ENCODE results near the gene ARHGAP8. TPM values are rescaled to one million over a fixed set of nuclear protein-coding genes. Genes with fewer than 3 reads are reported as not detected.

ARHGAP8 gene
- total RNA-seq = 0.09 TPM in 1 of 2 replicates, not detected in the other

DNA sequence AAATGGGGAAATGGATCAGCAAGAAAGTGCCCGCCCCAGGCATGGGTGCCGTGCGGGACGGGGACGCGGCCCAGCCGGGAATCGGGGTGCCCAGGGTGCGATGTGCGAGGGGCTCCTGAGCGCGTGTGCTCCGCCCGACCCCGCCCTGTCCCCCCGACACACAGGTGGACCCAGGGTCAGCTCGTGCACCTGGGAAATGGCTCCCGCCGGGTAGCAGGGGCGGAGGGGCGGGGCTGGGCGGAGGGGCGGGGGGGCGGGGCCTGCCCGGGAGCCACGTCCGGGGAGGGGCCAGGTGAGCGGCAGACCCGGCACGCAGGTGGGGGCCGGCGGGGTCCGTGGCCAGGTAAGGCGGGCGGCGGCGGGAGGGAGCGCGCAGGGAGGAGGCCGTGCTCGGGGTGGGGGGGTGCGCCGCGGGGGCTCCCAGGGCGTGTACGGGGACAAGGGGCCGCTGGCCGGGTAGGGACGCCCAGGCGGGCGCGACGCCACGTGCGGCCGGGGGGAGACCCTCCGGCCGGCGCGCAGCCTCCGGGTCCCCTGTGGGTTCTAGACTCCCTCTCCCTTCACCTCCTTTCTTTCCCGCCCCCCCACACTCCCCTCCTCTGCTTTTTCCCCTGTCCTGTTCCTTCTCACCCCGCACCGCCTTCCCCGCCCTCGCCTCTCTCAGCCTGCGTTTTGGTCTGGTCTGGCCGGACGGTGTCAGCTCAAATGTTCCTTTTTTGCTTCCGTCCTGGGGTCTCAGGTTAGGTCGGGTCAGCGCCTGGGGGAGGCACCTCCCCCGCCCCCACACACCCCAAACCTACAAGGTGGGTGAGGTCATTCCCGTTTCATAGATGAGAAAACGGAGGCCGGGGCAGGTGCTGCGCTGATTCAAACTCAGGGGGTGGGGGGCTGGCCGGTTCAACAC is at the start of gene ARHGAP8:
Gene ARHGAP8 (plus strand): TSS at position 291 of the 904 bp plus-strand sequence. CDS start 33,953 bp downstream, outside the sequence.
- DNase-seq = no peak

DNA sequence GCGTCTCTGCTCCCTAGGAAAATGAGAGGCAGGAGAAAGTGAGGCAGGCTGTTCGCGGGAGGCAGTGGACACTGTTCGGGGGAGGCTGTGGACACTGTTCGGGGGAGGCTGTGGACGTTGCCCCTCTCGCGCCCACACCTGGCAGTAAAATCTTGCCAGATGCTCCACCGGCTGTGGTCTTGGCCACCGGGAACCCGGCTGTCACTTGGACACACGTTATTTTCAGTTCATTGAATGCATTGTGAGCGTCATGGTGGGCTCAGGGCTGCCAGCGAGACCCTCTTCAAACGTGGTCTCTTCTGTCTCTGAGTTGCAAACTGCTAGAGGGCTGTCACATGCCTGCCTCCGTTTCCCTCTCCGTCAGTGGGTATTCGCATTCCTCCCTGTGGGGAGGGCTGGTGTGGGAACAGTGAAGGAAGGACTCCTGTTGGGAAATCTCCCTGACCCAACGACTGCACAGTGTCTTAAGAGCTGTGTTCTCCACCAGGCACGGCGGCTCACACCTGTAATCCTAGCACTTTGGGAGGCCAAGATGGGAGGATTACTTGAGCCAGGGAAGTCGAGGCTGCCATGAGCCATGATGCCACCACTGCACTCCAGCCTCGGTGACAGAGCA is 49.0 kb upstream of the ARHGAP8 start:
- no peak for DNase-seq

DNA sequence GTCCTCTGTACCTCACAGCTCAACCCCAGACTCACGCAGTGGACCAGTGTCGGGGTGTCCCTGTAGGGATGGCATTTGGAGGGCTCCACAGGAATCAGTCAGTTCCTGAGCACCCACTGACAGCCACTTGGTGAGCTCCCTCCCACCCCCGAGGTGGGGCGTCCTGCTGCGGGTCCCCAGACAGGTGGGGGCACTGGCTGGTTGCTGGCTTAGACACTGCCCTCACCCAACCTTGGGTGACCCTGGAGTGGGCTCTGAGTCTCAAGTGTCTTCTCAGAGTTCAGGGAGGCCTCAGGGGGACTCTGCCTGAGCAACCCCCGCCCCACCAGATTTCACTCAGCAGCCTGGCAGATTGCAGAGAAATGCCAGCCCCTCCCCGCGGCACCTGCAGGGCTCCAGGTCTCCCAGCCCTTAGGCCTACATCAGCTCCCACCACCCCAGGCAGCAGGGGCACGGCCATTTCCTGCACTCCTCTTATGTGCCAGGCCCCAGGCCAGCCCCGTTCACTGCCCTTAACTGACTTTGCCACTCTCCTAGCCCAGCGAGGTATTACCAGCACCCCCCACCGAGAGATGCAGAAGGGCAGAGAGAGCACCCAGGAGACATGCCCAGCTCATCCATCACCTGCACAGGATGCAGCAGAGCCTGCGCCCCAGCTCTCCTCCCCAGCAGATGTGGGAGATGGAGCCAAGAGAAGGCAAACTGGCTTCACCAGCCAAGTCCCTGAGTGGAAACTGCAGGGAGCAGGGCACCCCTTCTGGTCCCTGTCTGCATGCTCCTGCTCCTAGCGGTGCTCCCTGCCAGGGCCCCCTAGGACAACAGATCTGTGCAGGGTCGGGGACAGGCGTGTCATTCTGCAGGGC is 48.0 kb upstream of the ARHGAP8 start:
- DNase-seq = no peak

DNA sequence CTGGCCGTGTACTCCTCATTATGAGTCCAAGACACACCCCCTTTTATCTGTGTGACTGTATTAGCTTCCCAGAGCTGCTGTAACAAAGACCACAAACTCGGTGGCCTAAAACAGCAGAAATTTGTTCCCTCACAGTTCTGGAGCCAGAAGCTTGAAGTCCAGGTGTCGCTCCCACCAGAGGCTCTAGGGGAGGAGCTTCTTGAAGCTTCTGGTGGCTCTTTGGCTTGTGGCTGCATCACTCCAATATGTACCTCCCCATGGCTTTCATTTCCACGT is 47.4 kb upstream of the ARHGAP8 start:
- no peak for DNase-seq

DNA sequence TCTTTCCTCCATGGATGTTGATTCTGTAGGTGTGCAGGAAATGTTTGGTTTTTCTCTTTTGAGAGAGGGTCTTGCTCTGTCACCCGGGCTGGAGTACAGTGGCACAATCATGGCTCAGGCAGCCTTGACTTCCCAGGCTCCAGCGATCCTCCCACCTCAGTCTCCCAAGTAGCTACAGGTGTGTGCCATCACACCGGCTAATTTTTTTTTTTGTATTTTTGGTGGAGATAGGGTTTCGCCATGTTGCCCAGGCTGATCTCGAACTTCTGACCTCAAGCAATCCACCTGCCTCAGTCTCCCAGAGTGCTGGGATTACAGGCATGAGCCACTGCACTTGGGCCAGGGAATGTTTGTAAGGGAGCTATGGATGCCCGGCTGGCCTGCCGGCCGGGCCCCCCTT is 45.9 kb upstream of the ARHGAP8 start:
- DNase-seq = no peak

DNA sequence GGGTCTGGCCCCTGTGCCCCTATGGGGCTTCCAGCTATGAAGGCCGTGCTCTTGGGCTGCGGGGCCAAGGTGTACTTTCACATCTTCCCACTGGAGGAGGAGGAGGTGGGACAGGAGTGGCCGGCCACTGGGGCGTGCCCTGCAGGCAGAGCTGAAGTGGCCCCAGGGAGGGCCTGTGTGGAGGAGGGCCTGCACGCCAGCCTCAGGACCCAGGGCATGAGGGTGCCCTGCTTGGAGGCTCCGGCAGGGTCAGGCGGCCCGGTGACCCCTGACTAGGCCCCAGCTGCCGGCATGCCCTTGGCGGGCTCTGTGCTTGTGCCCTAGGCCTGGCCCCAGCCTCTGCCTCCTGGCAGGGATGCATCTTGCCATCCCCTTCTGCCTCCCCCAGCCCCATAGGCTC is 45.2 kb upstream of the ARHGAP8 start:
- no peak for DNase-seq

DNA sequence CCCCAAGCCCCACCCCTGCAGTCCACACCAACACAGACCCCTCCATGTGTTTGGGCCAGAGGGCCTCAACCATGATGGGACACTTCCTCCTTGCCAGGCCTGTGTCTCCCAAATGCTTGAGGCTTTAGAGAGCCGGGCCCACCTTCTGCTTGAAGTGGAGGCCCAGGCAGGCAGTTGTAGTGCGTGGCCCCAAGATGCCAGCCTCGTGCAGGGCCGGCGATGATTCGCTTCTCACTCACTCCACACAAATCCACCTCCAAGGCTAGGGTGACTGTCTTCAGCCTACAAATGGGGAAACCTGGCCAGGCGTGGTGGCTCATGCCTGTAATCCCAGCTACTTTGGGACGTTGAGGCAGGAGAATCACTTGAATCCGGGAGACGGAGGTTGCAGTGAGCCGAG is 44.6 kb upstream of the ARHGAP8 start:
- no peak for DNase-seq

DNA sequence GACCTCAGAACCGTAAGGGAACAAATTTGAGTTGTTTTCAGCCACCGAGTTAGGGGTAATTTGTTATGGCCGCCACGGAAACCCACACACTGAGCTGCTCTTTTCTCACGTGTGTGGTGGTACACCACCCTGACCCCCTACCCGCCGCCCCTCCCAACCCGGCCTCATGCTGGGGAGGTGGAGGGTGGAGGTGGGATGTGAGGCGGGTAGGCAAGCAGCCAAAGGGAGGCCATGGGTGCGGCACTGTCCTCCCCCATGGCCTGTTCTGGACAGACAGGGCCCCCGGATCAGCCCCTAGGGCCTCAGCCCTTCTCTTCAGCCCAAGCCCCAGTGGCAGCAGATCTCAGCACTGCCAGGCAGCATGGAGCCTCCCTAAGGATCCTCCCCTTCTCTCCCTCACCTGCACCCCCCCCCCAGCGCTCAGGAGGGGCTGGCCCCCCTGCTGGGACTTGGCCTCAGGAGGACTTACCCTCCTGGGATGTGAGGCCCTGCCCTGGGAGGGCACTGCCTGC is 42.4 kb upstream of the ARHGAP8 start:
- DNase-seq = no peak

DNA sequence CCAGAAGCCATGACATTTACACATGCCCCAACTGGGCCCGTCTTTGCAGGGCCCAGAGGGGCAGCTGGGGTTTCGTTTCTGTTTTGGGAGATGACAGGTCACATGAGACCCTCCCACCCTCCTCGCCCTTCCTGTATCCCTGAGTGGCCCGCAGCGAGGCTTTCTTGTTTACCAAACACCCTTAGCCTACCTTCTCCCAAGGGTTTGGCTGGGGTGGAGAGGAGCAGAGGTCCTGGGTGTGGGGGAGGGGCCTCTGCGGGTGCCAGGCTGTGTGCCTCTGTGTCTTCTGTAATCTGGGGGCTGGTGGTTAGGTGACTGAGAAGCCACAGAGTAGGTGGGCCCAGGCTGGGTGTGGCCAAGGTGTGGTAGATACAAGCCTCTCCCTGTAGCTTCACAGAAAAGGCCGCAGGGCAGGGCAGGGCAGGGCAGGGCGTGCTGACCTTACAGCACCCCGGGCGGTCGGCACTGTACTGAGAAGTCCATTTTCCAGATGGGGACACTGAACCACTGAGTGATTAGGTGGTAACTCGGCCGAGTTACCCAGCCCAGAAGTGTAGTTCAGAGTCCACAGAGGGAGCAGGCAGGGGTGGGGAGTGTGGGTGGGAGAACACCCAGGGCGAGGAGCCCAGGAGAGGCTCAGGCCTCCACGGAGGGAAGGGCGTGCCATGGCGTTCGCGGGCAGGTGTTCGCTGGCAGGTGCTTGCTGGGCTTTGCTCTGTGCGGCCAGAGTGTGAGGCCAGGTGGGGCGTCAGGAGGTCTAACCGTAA is 41.7 kb upstream of the ARHGAP8 start:
- no peak for DNase-seq

DNA sequence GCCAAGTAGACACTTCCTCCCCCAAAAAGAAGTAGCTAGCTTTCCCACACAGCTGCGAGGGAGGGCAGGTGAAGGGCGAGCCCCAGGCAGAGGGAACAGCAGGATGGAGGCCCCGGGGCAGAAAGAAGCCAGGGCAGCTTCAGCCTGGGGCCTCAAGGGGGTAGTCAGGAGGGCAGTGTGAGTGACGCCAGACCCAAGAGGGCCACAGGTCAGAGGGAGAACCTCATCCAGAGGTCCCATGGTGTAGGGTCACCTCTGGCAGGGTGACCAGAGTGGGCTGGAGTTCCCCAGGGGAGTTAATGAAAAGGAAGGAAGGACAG is 41.2 kb upstream of the ARHGAP8 start:
- DNase-seq = no peak

DNA sequence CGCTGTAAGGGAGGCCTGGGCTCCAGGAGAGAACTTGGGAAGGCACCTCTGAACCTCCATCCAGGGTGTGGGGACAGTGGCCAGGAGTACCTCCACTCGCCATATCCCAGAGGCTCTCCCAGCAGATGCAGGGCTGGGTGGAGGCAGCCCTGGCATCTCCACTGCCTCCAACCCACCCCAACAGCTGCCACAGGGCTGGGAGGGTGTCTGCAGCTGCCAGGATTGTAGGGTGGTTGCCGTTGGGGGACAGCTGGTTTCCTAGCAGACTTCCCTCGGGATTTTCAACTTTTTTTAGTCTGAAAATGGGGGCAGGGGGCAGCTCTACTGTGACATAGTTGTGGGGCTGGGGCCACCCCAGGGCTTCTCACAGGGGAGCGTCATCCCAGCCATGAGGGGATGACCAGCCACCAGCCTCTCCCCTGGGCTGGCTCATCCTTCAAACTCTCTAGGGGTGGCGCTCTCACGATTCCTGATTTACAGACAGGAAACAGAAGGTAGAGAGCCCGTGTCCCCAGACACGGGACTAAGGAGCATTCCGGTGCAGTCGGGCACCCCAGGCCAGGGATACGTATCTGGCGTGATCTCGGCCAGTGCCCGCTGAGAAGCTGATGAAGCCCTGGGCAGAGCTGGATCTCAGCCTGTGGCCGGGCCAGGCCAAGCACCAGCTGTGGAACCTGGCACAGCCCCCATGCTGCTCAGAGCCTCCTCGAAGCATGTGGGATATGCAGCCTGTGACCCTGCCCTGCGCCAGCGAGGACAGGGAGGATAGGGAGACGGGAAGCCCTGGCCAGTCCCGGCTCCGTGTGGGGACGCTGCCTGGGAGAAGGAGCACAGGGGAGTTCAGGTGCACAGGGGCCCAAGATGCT is 40.5 kb upstream of the ARHGAP8 start:
- DNase-seq = no peak

DNA sequence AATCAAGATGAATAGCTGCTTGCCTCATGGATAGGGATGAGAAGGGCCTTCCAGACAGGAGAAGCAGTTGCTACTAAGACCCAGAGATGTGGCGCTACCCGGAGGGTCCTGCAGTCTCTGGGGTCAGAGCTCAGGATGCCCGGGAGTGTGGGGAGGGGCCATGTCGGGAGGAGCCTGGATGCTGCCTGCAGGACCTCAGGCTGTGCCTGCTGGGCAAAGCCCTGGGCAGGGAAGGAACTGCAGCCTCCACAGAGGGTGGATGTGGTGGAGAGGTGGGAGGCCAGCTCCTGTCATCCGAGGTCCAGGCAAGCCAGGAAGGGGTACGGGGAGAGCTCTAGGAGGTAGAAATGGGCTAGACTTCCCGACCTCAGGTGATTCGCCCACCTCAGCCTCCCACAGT is 39.4 kb upstream of the ARHGAP8 start:
- DNase-seq = no peak

DNA sequence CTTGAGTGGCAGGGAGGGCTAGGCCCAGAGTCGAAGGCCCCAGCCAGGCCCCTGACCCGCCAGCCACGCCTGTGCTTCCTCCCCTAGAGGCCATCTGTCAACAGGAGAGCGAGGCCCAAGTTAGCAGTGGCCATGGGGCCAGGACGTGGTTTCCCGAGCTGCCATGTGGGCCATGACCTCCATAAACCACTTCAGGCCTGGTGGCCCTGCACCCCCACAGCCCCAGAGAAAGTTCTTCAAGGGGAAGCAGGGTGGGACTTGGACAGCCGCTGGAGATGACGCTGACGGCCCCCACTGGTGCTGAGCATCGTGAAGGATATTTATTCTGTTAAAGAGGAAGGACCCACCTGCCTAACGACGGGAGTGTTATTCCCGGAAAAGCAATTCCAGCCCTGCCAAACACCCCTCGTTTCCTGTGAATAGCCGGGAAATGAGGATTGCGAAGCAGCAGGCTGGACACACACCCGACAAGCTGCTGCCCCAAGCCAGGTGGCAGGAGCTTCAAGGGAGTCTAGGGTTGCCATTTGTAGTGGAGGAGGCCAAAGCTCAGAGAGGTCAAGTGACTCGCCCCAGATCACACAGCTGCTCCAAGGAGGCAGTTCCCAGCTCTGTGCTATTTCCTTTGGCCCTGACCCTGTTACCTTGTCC is 37.5 kb upstream of the ARHGAP8 start:
- DNase-seq = peak; percentile 61

DNA sequence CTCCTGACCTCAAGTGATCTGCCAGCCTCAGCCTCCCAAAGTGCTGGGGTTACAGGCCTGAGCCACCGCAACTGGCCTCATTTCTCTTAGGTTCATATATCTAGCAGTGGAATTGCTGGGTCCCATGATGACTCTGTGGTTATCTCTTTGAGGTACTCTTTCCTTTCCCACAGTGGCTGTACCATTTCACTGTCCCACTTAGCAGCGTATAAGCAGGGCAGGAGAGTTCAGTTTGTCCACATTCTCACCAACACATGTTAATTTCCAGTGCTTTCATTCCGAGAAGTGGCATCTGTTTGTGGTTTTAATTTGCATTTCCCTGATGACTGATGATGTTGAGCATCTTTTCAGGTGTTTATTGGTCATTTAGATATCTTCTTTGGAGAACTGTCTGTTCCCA is 34.0 kb upstream of the ARHGAP8 start:
- DNase-seq = no peak

DNA sequence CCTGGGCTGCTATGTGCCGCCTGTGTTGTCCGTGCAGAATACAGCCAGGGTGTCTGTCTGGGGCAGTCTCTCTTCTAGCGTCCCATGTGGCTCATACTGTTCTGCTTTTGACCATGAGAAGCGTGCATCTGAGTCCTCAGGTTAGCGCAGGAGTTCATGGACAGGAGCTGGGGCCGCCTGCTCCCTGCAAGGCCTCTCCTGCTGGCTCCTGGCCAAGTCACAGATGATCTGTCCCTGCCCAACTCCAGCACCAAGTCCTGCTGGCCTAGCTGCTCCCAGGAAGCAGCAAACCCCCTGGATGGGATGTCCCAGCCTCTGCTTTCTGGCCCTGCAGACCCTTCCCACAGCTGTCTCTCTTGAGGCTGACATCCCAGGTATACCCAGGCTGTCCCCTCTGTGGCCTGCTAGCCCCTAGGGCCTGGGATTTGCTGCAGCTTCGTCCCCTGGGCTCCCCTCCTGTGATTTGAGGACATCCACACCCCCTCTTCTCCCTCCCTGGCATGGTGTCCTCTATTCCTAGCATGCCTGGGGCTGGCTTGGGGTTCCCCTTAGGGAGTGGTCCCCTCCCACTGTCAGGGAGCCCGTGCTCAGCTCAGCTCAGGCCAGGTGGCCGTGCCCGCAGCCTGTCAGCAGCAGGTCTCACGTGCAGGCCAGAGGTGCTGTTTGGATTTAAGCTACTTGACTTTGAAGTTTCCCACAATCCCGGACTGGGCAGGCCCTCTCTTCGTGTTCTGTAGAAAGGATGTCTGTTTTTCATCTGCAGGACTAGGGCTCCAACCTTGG is 32.6 kb upstream of the ARHGAP8 start:
- DNase-seq = no peak

DNA sequence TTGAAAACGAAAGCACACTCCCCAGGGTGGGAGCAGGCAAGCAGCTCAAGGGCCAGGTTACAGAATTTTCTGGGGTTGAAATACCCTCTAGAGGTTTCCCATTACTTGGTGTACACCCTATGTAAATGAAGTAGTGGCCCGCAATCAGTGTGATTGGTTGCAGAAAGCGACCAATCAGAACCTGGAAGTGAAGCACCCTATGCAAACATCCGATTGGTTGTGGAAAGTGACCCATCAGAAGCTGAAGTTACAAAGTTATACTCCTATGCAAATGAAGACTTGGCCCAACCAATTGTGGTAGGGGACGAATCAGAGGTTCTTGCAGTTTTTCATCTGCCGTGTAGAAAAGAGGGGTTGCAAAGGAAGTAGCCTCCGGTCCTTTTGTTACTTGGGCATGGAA is 31.2 kb upstream of the ARHGAP8 start:
- DNase-seq = no peak

DNA sequence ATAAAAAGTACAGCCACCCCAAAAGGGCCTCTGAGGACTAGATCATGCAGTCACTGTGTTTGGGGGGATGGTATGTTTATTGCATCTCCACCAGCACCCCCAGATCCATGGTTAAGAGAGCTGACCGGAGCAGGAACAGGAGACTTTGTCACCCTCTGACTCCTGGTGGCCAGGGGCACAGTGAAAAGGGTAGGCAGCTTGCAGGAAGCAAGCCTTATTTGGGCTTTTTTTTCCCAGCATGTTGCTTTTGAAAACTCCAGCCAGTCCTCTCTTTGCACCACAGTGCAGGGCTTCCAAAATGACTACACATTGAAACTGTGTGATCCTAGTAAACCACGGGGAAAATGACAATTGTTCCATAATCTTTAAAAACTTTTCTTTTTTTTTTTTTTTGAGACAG is 29.8 kb upstream of the ARHGAP8 start:
- no peak for DNase-seq

DNA sequence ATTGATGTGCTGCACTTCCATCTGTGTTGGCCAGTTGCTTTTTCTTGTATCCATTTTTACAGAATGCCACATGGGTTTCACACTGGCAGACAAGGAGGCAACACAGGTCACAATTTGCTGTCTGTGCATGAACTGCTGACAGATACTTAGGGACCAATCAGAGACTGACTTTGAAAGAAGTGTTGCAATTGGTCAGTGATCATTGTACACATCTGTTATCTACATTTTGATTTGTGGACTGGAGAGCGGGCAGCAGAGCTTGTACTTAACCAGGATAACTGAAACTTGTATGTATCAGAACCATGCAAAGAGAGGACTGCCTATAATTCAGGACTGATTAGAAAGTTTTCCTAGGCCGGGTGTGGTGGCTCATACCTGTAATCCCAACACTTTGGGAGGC is 28.6 kb upstream of the ARHGAP8 start:
- DNase-seq = peak; percentile 56

DNA sequence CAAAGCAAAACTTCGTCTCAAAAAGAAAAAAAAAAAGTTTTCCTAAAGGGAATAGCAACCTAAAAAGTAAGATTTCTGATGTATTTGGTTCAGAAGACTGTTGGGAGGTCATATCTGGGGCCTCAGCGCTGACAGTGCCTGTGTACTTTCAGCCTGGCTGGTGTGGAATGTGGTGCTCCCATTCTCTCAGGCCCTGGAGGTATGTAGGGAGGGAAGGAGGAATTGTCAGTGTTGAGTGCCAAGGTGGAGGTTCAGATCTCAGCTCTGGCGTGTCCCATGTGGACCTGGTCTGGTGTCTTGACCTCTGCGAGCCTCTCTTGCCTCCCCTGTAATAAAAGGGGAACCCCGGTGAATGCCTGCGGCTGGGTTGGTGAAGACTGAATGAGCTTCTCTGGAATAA is 28.0 kb upstream of the ARHGAP8 start:
- DNase-seq = no peak

DNA sequence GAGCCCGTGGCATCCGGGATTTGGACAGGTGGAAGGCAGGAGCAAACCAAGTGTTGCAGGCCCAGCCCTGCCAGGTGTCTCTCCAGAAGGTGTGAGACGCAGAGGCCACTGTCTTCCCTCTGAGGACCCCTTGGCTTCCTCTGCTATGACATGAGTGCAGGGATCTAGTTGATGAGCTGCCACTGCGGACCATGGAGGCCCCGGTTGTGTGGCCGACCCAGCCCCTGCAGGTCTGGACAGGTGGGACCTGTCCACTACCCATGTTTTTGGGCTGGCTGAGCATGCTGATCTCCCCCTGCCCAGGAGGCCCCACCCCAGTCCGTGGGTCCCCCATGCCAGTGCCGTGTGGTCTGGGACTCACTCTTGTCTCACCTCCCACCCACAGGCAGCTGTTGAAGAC is 27.5 kb upstream of the ARHGAP8 start:
- no peak for DNase-seq

All from dermis blood vessel endothelial cell (primary cell).